Keratinocyte (primary cell): Measurements from ENCODE around the gene DNM2. TPM values are rescaled to one million over a fixed set of nuclear protein-coding genes. Genes with fewer than 3 reads are reported as not detected.

ENCODE experiments used
- DNase-seq: peaks from one replicate; pipeline ENCODE4 v3.0.0-alpha.2; 2011; ENCODE audit warnings: low read depth, missing footprints, low spot score
- FAIRE-seq: peaks from 2 replicates; lab custom pipeline; 2011; peaks lifted over from hg19 to GRCh38; lab: Jason Lieb, UNC
- H2AFZ ChIP-seq: 2 replicates; pipeline ENCODE4 v1.6.0; 2012; ENCODE audit warnings: low read length, control low read depth, inconsistent platforms; ENCODE audit not compliant: control insufficient read depth
- H3K27ac ChIP-seq: 2 replicates; pipeline ENCODE4 v1.5.1; 2011; ENCODE audit warnings: low read length; ENCODE audit not compliant: control insufficient read depth, insufficient read depth
- H3K27me3 ChIP-seq: 3 replicates; pipeline ENCODE4 v1.6.0; 2011; ENCODE audit warnings: low read length; ENCODE audit not compliant: control insufficient read depth, insufficient read depth; ENCODE audit errors: extremely low read depth
- H3K36me3 ChIP-seq, 2 experiments: 2 replicates in 1 of 2; 3 replicates in 1 of 2; pipeline ENCODE4 v1.5.1; 2011; ENCODE audit warnings: low read length in 2 of 2, mild to moderate bottlenecking in 1 of 2; ENCODE audit not compliant: control insufficient read depth in 2 of 2, insufficient read depth in 2 of 2; ENCODE audit errors: extremely low read depth in 1 of 2
- H3K4me1 ChIP-seq: 3 replicates; pipeline ENCODE4 v1.5.1; 2011; ENCODE audit warnings: low read length; ENCODE audit not compliant: control insufficient read depth, insufficient read depth; ENCODE audit errors: extremely low read depth
- H3K4me2 ChIP-seq: 3 replicates; pipeline ENCODE4 v1.6.0; 2011; ENCODE audit warnings: low read depth, low read length; ENCODE audit not compliant: control insufficient read depth, insufficient read depth; ENCODE audit errors: extremely low read depth
- H3K4me3 ChIP-seq, 3 experiments: fragments of 200-600 bp in 1 of 3; sonication (generic) in 1 of 3; 2 replicates in 2 of 3; 3 replicates in 1 of 3; pipeline ENCODE4 v1.5.1; 2011 to 2016; ENCODE audit warnings: low read length in 3 of 3, mild to moderate bottlenecking in 3 of 3, control low read depth in 2 of 3, inconsistent platforms in 1 of 3, low read depth in 1 of 3, mixed read lengths in 1 of 3, mixed run types in 1 of 3, moderate library complexity in 1 of 3; ENCODE audit not compliant: control insufficient read depth in 2 of 3, insufficient read depth in 2 of 3; ENCODE audit errors: extremely low read depth in 1 of 3
- H3K79me2 ChIP-seq: 2 replicates; pipeline ENCODE4 v1.6.0; 2012; ENCODE audit warnings: low read length; ENCODE audit not compliant: control insufficient read depth, insufficient read depth
- H3K9ac ChIP-seq: 3 replicates; pipeline ENCODE4 v1.6.0; 2011; ENCODE audit warnings: low read length; ENCODE audit not compliant: control insufficient read depth, insufficient read depth; ENCODE audit errors: extremely low read depth
- H3K9me1 ChIP-seq: 3 replicates; pipeline ENCODE4 v1.6.0; 2011; ENCODE audit warnings: low read length; ENCODE audit not compliant: control insufficient read depth, insufficient read depth; ENCODE audit errors: extremely low read depth
- H3K9me3 ChIP-seq: 2 replicates; pipeline ENCODE4 v1.5.1; 2012; ENCODE audit warnings: low read depth, low read length; ENCODE audit not compliant: control insufficient read depth
- H4K20me1 ChIP-seq: 3 replicates; pipeline ENCODE4 v1.6.0; 2011; ENCODE audit warnings: low read length; ENCODE audit not compliant: control insufficient read depth, insufficient read depth; ENCODE audit errors: extremely low read depth
- EZH2 ChIP-seq: IDR thresholded peaks from one replicate; pipeline ENCODE4 v1.6.1; 2012; ENCODE audit warnings: inconsistent platforms, mild to moderate bottlenecking, low read length, moderate library complexity
- dilution Hi-C: fragments of 300-500 bp; cut with MboI; formaldehyde crosslinking; loops from one replicate; pipeline ENCODE4 v1.7.0; 2020; ENCODE audit warnings: low sequenced_read_pairs; ENCODE audit not compliant: extremely low pct_ligation_motif_present
- polyA plus RNA-seq, 5 experiments: library from polyadenylated mRNA; depleted of rRNA in 3 of 5; stranded (reverse) in 3 of 5; stranded (forward) in 1 of 5; unstranded in 1 of 5; fragments of >200 nt; gene quantifications; 1 replicate in 1 of 5; 2 replicates in 3 of 5; 3 replicates in 1 of 5; pipeline versions ENCODE4 v1.2.1 to v1.2.3, GENCODE V29; 2011 to 2012; ENCODE audit warnings: missing spikeins in 2 of 5, low read depth in 1 of 5, low replicate concordance in 1 of 5
- small RNA-seq, 3 experiments: library from RNA; depleted of rRNA; stranded (forward); fragments of <200 nt; gene quantifications; one replicate each; pipeline ENCODE3, GENCODE V24; 2012; ENCODE audit warnings: low read depth in 3 of 3, low replicate concordance in 1 of 3; ENCODE audit not compliant: insufficient read length in 3 of 3
- TF ChIP-seq, protein P1 (sequence below), 3 experiments: IDR thresholded peaks in 1 of 3; conservative IDR thresholded peaks in 1 of 3; optimal IDR thresholded peaks in 1 of 3; 2 replicates in 2 of 3; 3 replicates in 1 of 3; pipeline versions ENCODE3 to v1.5.1; 2011; ENCODE audit warnings: low read length in 3 of 3, mild to moderate bottlenecking in 3 of 3, moderate library complexity in 2 of 3, control low read depth in 1 of 3, inconsistent platforms in 1 of 3; ENCODE audit not compliant: insufficient read depth in 2 of 3; ENCODE audit errors: extremely low read depth in 1 of 3

Gene DNM2
- polyA plus RNA-seq, 1 donor (not counting 4 experiments of a cell fraction or from before 2014, with no cell fraction given) = 60.1 TPM

DNA sequence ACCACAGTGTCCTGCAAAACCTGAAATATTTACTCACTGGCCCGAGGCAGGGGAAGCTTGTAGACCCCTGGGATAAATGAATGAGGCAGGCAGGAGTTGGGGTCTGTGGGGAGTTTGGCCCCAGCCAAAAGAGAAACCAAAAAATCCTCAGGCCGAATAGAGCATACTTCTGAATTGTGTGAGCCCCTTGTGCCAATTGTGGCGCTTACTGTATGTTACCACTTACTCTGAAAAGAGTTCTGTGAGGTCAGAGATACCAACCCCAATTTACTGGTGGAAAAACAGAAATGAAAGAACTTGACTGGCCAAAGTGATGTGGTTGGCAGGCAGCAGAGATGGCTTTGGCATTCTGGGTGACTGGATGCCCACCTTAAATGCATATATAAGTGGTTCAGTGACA is 160.4 kb downstream of the DNM2 start:
- H3K4me2 ChIP-seq = no peak overlapping the region
- no peaks in the 10 kb centered on the region for H3K9me3 ChIP-seq
- H3K9ac ChIP-seq = no peak overlapping the region
- H3K4me3 ChIP-seq = no peak overlapping the region
- peaks cover 12 to 14% of the 10 kb centered on the region in 2 experiments for H3K36me3 ChIP-seq
- H3K79me2 ChIP-seq = peaks cover 87% of the 10 kb centered on the region
- H3K27ac ChIP-seq = no peak overlapping the region
- H4K20me1 ChIP-seq = peaks cover 6% of the 10 kb centered on the region
- H3K9me1 ChIP-seq = no peaks in the 10 kb centered on the region
- no peak for DNase-seq
- H3K27me3 ChIP-seq = no peaks in the 10 kb centered on the region
- FAIRE-seq = no peak
- no peak for TF ChIP-seq EZH2
- TF ChIP-seq, protein P1, sequence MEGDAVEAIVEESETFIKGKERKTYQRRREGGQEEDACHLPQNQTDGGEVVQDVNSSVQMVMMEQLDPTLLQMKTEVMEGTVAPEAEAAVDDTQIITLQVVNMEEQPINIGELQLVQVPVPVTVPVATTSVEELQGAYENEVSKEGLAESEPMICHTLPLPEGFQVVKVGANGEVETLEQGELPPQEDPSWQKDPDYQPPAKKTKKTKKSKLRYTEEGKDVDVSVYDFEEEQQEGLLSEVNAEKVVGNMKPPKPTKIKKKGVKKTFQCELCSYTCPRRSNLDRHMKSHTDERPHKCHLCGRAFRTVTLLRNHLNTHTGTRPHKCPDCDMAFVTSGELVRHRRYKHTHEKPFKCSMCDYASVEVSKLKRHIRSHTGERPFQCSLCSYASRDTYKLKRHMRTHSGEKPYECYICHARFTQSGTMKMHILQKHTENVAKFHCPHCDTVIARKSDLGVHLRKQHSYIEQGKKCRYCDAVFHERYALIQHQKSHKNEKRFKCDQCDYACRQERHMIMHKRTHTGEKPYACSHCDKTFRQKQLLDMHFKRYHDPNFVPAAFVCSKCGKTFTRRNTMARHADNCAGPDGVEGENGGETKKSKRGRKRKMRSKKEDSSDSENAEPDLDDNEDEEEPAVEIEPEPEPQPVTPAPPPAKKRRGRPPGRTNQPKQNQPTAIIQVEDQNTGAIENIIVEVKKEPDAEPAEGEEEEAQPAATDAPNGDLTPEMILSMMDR (optimal IDR thresholded peaks at IDR 0.05 in 1 of 3, IDR thresholded peaks at IDR 0.05 in 1 of 3, conservative IDR thresholded peaks at IDR 0.05 in 1 of 3; ENCODE audit: extremely low read depth in 1 of 3, insufficient read depth in 2 of 3, low read length in 3 of 3) = no peak
- peaks cover 5% of the 10 kb centered on the region for H3K4me1 ChIP-seq
- dilution Hi-C loops = no loop called here
- no peak overlapping the region for H2AFZ ChIP-seq

Small RNA genes within 50 kb of the gene (small RNA-seq; reads per million reads assigned to genes)
- gene MIR199A1 (0 reads per million in 3 experiments), gene MIR4748 (0 reads per million in 3 experiments), gene MIR638 (0 reads per million in 3 experiments), gene MIR6793 (0 reads per million in 3 experiments)

Other genes with a start within 250 kb of the DNM2 start
- 29.6 to 46.2 TPM (median 35.8 TPM) in 3 replicates for gene KEAP1, start 214.7 kb upstream of the DNM2 start, polyA plus RNA-seq
- 9.4 to 10.5 TPM (median 10.3 TPM) in 3 replicates for gene S1PR5, start 200.6 kb upstream of the DNM2 start, polyA plus RNA-seq
- 12.6 to 17.9 TPM (median 15.5 TPM) in 3 replicates for gene ATG4D, start 174.2 kb upstream of the DNM2 start, polyA plus RNA-seq
- 13.4 to 19.0 TPM (median 13.5 TPM) in 3 replicates for gene KRI1, start 152.1 kb upstream of the DNM2 start, polyA plus RNA-seq
- gene CDKN2D, start 149.1 kb upstream of the DNM2 start, polyA plus RNA-seq = 3.9 to 7.3 TPM (median 6.8 TPM) in 3 replicates
- 83.1 to 122 TPM (median 109 TPM) in 3 replicates for gene AP1M2, start 130.8 kb upstream of the DNM2 start, polyA plus RNA-seq
- 78.7 to 148 TPM (median 94.7 TPM) in 3 replicates for gene SLC44A2, start 92.5 kb upstream of the DNM2 start, polyA plus RNA-seq
- 81.0 to 173 TPM (median 162 TPM) in 3 replicates for gene ILF3, start 63.7 kb upstream of the DNM2 start, polyA plus RNA-seq
- gene QTRT1, start 16.6 kb upstream of the DNM2 start, polyA plus RNA-seq = 25.9 to 34.6 TPM (median 31.3 TPM) in 3 replicates
- gene TMED1, start 118.1 kb downstream of the DNM2 start, polyA plus RNA-seq = 18.2 to 24.8 TPM (median 19.2 TPM) in 3 replicates
- gene C19orf38, start 130.3 kb downstream of the DNM2 start, polyA plus RNA-seq = 0.14 to 0.22 TPM in 2 of 3 replicates, not detected in the other
- 22.8 to 50.8 TPM (median 23.7 TPM) in 3 replicates for gene CARM1, start 153.5 kb downstream of the DNM2 start, polyA plus RNA-seq
- 26.9 to 59.6 TPM (median 40.2 TPM) in 3 replicates for gene YIPF2, start 210.6 kb downstream of the DNM2 start, polyA plus RNA-seq
- 6.1 to 10.3 TPM (median 8.4 TPM) in 3 replicates for gene TIMM29, start 210.7 kb downstream of the DNM2 start, polyA plus RNA-seq
- gene SMARCA4, start 243.0 kb downstream of the DNM2 start, polyA plus RNA-seq = 30.8 to 61.8 TPM (median 33.1 TPM) in 3 replicates